Adrenal gland (tissue), 12 donors: ENCODE data around the gene BHLHE40. TPM values are rescaled to one million over a fixed set of nuclear protein-coding genes. Genes with fewer than 3 reads are reported as not detected.

ENCODE experiments used
- DNase-seq, 7 donors: peaks; one replicate each; pipeline ENCODE4 v3.0.0-alpha.2; 2019 to 2020
- H3K27ac ChIP-seq, 5 donors: fragments of 200-600 bp; sonication (generic) in 4 of 5; 1 replicate in 3 of 5; 2 replicates in 2 of 5; pipeline versions ENCODE4 v1.5.1 to v1.8.0; 2016 to 2020; ENCODE audit warnings: mild to moderate bottlenecking in 1 of 5
- H3K27me3 ChIP-seq: fragments of 200-600 bp; 2 replicates; pipeline ENCODE4 v1.8.0; 2021
- H3K36me3 ChIP-seq, 2 donors: fragments of 200-600 bp; replicated peaks in 1 of 2; 1 replicate in 1 of 2; 2 replicates in 1 of 2; pipeline versions ENCODE4 v1.5.1 to v1.8.0; 2018 to 2022
- H3K4me1 ChIP-seq, 2 donors: fragments of 200-600 bp; replicated peaks in 1 of 2; 1 replicate in 1 of 2; 2 replicates in 1 of 2; pipeline versions ENCODE4 v1.5.1 to v1.8.0; 2018 to 2021
- H3K4me3 ChIP-seq, 4 donors: fragments of 200-600 bp; sonication (generic) in 3 of 4; one replicate each; pipeline ENCODE4 v1.5.1; 2016 to 2018
- H3K9me3 ChIP-seq, 3 donors: fragments of 200-600 bp; sonication (generic) in 1 of 3; replicated peaks in 1 of 3; 1 replicate in 2 of 3; 2 replicates in 1 of 3; pipeline versions ENCODE4 v1.5.1 to v1.8.0; 2016 to 2021
- POLR2A ChIP-seq, 2 donors: fragments of 450-650 bp; IDR thresholded peaks; one replicate each; pipeline ENCODE4 v1.6.1; 2017; ENCODE audit warnings: antibody characterized with exemption in 2 of 2, mild to moderate bottlenecking in 2 of 2, moderate library complexity in 1 of 2
- WGBS, 4 donors: extraction: QIAGEN DNeasy Blood & Tissue Kit in 2 of 4; methylation state at CpG; one replicate each; pipeline versions ENCODE4 v1.1.5 to v1.1.7; 2013 to 2017; 5-methylcytosine and 5-hydroxymethylcytosine counted together
- intact Hi-C, 2 donors: fragments of 100-400 bp; cut with DNase I; formaldehyde crosslinking; loops; one replicate each; pipeline versions ENCODE4 v1.14.1 to v1.15.0; 2022 to 2023
- polyA plus RNA-seq, 3 donors: library from polyadenylated mRNA; stranded (reverse); fragments of 200-250 nt in 2 of 3; fragments of 350-450 nt in 1 of 3; fragmentation: Illumina TruSeq in 1 of 3; extraction: RNeasy Lipid Tissue Mini Kit (QIAGEN cat#74804) in 1 of 3; gene quantifications; one replicate each; pipeline ENCODE4 v1.2.3, GENCODE V29; 2013 to 2014
- total RNA-seq, 9 donors: library from RNA; depleted of rRNA in 4 of 9; stranded (reverse); fragments of >200 nt in 4 of 9; fragments of 120-200 nt in 1 of 9; fragmentation: NEBNext Ultra II Directional in 1 of 9; extraction: Animal tissue kit (Norgen Biotek cat#: 25700) in 1 of 9; gene quantifications; one replicate each; pipeline versions ENCODE4 v1.1.0 to v1.2.4, GENCODE V29; 2013 to 2023
- TF ChIP-seq, protein P1 (sequence below), 6 experiments: fragments of 450-650 bp in 4 of 6; fragments of 200-600 bp in 2 of 6; sonication (generic) in 1 of 6; IDR thresholded peaks; 1 replicate in 5 of 6; 2 replicates in 1 of 6; pipeline versions ENCODE4 v1.5.1 to v1.8.0; 2016 to 2021; ENCODE audit warnings: antibody characterized with exemption in 6 of 6, mild to moderate bottlenecking in 2 of 6, moderate library complexity in 1 of 6
- donor health status: healthy with polysubstance abuse.
- donor health status: Bipolar disorder and iron deficiency.
- donor health status: DM: yes; HTN: yes; CAD: no.
- donor health status: DM: no; HTN: no; CAD: no.
- donor health status: DM: no; HTN: no; CAD: no.
- donor health status: DM: yes; HTN: yes; CAD: no.

Gene BHLHE40
- total and polyA plus RNA-seq, 12 donors: 3.4 to 224 (median 75.5) TPM

DNA sequence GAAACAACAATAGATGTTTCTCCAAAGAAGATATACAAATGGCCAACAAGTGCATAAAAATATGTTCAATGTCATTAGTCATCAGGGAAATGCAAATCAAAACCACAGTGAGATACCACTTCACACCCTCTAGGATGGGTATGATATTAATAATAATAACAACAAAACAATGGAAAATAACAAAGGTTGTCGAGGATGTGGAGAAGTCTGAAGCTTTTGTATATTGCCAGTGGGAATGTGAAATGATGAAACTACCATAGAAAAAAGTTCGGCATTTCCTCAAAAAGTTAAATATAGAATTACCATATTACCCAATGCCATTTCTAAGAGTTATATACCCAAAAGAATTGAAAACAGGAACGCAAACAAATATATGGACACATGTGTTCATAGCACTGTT, 10.8 kb downstream of the BHLHE40 start:
- no peaks in the 10 kb centered on the region for H3K9me3 ChIP-seq
- DNase-seq: no peak
- TF ChIP-seq POLR2A (IDR thresholded peaks at IDR 0.05): no peak
- TF ChIP-seq, protein P1, sequence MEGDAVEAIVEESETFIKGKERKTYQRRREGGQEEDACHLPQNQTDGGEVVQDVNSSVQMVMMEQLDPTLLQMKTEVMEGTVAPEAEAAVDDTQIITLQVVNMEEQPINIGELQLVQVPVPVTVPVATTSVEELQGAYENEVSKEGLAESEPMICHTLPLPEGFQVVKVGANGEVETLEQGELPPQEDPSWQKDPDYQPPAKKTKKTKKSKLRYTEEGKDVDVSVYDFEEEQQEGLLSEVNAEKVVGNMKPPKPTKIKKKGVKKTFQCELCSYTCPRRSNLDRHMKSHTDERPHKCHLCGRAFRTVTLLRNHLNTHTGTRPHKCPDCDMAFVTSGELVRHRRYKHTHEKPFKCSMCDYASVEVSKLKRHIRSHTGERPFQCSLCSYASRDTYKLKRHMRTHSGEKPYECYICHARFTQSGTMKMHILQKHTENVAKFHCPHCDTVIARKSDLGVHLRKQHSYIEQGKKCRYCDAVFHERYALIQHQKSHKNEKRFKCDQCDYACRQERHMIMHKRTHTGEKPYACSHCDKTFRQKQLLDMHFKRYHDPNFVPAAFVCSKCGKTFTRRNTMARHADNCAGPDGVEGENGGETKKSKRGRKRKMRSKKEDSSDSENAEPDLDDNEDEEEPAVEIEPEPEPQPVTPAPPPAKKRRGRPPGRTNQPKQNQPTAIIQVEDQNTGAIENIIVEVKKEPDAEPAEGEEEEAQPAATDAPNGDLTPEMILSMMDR (IDR thresholded peaks at IDR 0.05): no peak
- peaks cover 16 to 48% of the 10 kb centered on the region in 2 donors for H3K4me1 ChIP-seq
- no peaks in the 10 kb centered on the region for H3K27me3 ChIP-seq
- intact Hi-C loops: no loop called here
- H3K4me3 ChIP-seq: no peak overlapping the region
- no peaks in the 10 kb centered on the region for H3K36me3 ChIP-seq
- WGBS, 4 donors: 66 to 74% (median 70%) methylated on average over 3 of the region's 3 CpGs
- peak overlapping the region in 2 of 5 donors; percentile 98 to 99 for H3K27ac ChIP-seq

DNA sequence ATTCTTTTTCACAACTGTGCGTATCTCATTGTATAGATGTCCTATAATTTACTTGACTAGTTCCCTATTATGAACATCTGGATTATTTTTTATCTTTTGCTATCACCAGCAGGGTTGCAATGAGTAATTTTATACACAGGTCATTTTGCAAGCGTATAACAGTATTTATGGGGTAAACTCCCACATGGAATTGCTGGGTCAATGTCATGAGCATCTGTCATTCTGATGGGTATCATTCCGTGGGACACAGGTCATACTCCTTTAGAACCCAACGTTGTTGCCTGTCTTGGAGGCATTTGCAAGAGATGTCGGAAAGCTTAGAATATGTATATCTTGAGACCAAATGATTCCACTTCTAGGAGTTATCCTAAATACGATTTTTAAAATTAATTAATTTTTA, 12.9 kb downstream of the BHLHE40 start:
- Histone ChIP-seq H3K9me3 (no peaks in the 10 kb centered on the region), H3K36me3 (no peaks in the 10 kb centered on the region), H3K4me1 (peaks cover 9 to 37% of the 10 kb centered on the region in 2 donors), H3K27ac (peak overlapping the region in 3 of 5 donors; percentile 20 to 97 (median 94)), H3K4me3 (no peak overlapping the region), H3K27me3 (no peaks in the 10 kb centered on the region)
- intact Hi-C loops: no loop called here
- no peak for TF ChIP-seq POLR2A (IDR thresholded peaks at IDR 0.05)
- TF ChIP-seq, protein P1 (IDR thresholded peaks at IDR 0.05): no peak
- DNase-seq: peak in 1 of 7 donors; percentile 13
- WGBS, 4 donors: 54 to 67% (median 64%) methylated on average over 6 of the region's 6 CpGs

DNA sequence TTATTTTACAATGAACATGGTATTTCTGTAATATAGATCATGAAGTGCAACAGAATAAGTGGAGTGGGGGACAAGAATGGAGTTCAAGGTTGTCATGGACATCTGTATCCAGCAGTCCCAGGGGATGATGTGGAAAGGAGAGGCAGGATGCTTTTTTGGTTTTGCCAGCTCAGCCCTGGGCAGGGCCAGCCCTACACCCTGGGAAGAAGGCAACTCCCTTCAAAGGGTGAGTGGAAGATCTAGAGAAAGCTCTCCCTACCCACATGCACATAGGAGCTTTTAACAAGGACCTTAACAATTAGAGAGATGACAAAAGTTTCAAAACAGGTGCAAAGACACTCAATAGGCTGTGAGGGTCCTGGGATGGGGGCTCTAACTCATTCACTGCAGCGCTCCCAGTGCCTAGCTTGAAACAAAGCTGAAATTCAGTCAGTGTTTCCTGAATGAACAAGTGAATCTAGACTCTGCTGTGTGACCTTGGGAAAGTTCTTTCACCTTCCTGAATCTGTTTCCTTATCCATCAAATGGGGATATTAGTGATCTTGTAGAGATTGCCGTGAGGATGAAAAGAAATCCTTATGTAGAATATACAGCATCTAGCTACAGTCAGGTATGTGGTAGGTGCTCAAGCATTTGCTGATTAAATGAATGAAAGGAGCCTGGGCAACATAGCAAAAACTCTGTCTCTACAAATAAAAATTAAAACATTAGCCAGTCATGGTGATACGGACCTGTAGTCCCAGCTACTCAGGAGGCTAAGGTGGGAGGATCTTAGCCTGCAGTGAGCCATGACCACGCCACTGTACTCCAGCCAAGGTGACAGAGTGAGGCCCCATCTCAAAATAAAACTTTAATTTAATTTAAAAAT, 14.3 kb downstream of the BHLHE40 start:
- DNase-seq: peak in 2 of 7 donors; percentile 28 to 49
- no peaks in the 10 kb centered on the region for H3K27me3 ChIP-seq
- peaks cover 9 to 31% of the 10 kb centered on the region in 2 donors for H3K4me1 ChIP-seq
- intact Hi-C loops: no loop called here
- H3K36me3 ChIP-seq: no peaks in the 10 kb centered on the region
- no peak overlapping the region for H3K4me3 ChIP-seq
- WGBS, 4 donors: 67 to 72% (median 70%) methylated on average over 4 of the region's 4 CpGs
- H3K9me3 ChIP-seq: no peaks in the 10 kb centered on the region
- peak overlapping the region; percentile 56 to 97 (median 93) for H3K27ac ChIP-seq
- TF ChIP-seq, protein P1 (IDR thresholded peaks at IDR 0.05): no peak
- TF ChIP-seq POLR2A (IDR thresholded peaks at IDR 0.05): no peak

DNA sequence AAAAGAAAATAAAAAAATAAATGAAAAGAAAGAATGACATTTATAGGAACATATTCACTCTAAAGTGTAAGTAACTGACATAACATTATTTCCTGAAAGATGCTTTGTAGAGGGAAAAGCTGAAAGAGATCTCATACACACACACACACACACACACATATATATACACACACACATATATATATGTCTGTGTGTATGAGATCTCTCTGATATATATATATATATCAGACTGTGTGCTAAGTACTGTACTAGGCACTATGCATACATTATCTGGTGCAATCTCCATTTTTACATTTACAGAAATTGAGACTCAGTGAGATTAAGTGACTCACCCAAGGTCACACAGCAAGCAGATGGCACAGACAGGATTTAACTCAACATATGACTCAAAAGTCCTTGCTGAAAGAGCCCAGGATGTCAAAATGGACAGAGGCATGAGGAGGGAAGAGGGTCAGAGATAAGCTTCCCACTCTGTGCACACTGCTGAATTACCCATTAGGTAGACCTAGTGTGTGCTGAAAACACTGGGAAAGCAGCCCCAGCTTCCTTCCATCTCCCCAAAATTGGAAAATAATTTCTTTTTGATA, 15.0 kb downstream of the BHLHE40 start:
- no peak for TF ChIP-seq POLR2A (IDR thresholded peaks at IDR 0.05)
- TF ChIP-seq, protein P1 (IDR thresholded peaks at IDR 0.05): no peak
- no peak overlapping the region for H3K4me3 ChIP-seq
- intact Hi-C loops: no loop called here
- no peaks in the 10 kb centered on the region for H3K9me3 ChIP-seq
- peaks cover 9 to 26% of the 10 kb centered on the region in 2 donors for H3K4me1 ChIP-seq
- DNase-seq: peak in 6 of 7 donors; percentile 52 to 77 (median 70)
- H3K27me3 ChIP-seq: no peaks in the 10 kb centered on the region
- H3K27ac ChIP-seq: peak overlapping the region; percentile 81 to 97 (median 94)
- H3K36me3 ChIP-seq: no peaks in the 10 kb centered on the region
